HG03139 (cell line): ENCODE measurements around the gene CALM1.

Experiments used
- ATAC-seq: cut with Tn5 transposase; IDR thresholded peaks from one replicate; pipeline ENCODE4 v1.9.1; 2021; ENCODE audit not compliant: unreplicated experiment

Gene CALM1

GRCh38 chr14:90396341-90397339 is at the start of gene CALM1:
Gene CALM1 (plus strand): TSS chr14:90397029. CDS start chr14:90397231, 202 bp downstream.
- ATAC-seq, result peak; percentile 50

GRCh38 chr14:90348270-90348669 is 48.6 kb upstream of the CALM1 start:
- ATAC-seq, result no peak

- ATAC-seq, result no peak
Measured at GRCh38 chr14:90349739-90350138, 47.1 kb upstream of the CALM1 start.

GRCh38 chr14:90354551-90355298 is 42.1 kb upstream of the CALM1 start:
- no peak for ATAC-seq

GRCh38 chr14:90355540-90356518 is 41.0 kb upstream of the CALM1 start:
- ATAC-seq, result no peak

GRCh38 chr14:90356925-90357324 is 39.9 kb upstream of the CALM1 start:
- ATAC-seq, result no peak

- ATAC-seq, result no peak
Measured at GRCh38 chr14:90358359-90358758, 38.5 kb upstream of the CALM1 start.

- ATAC-seq, result no peak
Measured at GRCh38 chr14:90361865-90362557, 34.8 kb upstream of the CALM1 start.

GRCh38 chr14:90362558-90362896 is 34.3 kb upstream of the CALM1 start:
- no peak for ATAC-seq

- ATAC-seq, result no peak
Measured at GRCh38 chr14:90368946-90369721, 27.7 kb upstream of the CALM1 start.

GRCh38 chr14:90373887-90374286 is 22.9 kb upstream of the CALM1 start:
- no peak for ATAC-seq

- ATAC-seq, result no peak
Measured at GRCh38 chr14:90374813-90375212, 22.0 kb upstream of the CALM1 start.

GRCh38 chr14:90375934-90376333 is 20.9 kb upstream of the CALM1 start:
- ATAC-seq, result no peak

GRCh38 chr14:90378249-90378648 is 18.6 kb upstream of the CALM1 start:
- no peak for ATAC-seq

- no peak for ATAC-seq
Measured at GRCh38 chr14:90379106-90379505, 17.7 kb upstream of the CALM1 start.

- ATAC-seq, result no peak
Measured at GRCh38 chr14:90381011-90381786, 15.6 kb upstream of the CALM1 start.

- ATAC-seq, result no peak
Measured at GRCh38 chr14:90381999-90382451, 14.8 kb upstream of the CALM1 start.

GRCh38 chr14:90382491-90383125 is 14.2 kb upstream of the CALM1 start:
- ATAC-seq, result no peak
